CD4-positive, CD25-positive, alpha-beta regulatory T cell (primary cell): ENCODE results near the gene URB2. TPM values are rescaled to one million over a fixed set of nuclear protein-coding genes. Genes with fewer than 3 reads are reported as not detected.

Experiments used
- polyA plus RNA-seq, 4 donors: library from polyadenylated mRNA; unstranded; fragments of 300-500 nt; fragmentation: Illumina TruSeq; gene quantifications; one replicate each; pipeline ENCODE4 v1.2.3, GENCODE V29; 2021
- total RNA-seq: library from RNA; stranded (reverse); gene quantifications from one replicate; pipeline ENCODE4 v1.2.3, GENCODE V29; 2022

The URB2 gene
- total and polyA plus RNA-seq, 5 donors from 2014 or later = 2.9 to 10.4 (median 6.5) TPM

Other genes with a start within 250 kb of the URB2 start
- not detected for gene ACTA1, start 192.2 kb upstream of the URB2 start, total RNA-seq
- not detected for gene ACTA1, start 192.2 kb upstream of the URB2 start, polyA plus RNA-seq
- gene NUP133, start 117.9 kb upstream of the URB2 start, total RNA-seq = 33.1 TPM
- 10 to 100 TPM; 12.2 to 20.9 (median 15.5) TPM for gene NUP133, start 117.9 kb upstream of the URB2 start, polyA plus RNA-seq
- gene ABCB10, start 67.5 kb upstream of the URB2 start, total RNA-seq = 17.1 TPM
- 10 to 100 TPM; 10.5 to 20.0 (median 16.2) TPM for gene ABCB10, start 67.5 kb upstream of the URB2 start, polyA plus RNA-seq
- gene TAF5L, start 125 bp upstream of the URB2 start, total RNA-seq = 33.6 TPM
- gene TAF5L, start 125 bp upstream of the URB2 start, polyA plus RNA-seq = 10 to 100 TPM in 1 of 4 donors, 1 to 10 TPM in 3; 4.6 to 11.3 (median 5.4) TPM